ENCODE measurements around the gene NOS1.

The NOS1 gene

GRCh38 chr12:117362391-117362790 lies 965 bp upstream of the NOS1 start:
- H3K27ac ChIP-seq (ENCODE audit: low read length): no peak overlapping the region
- H3K9ac ChIP-seq (ENCODE audit: low read depth, low read length): no peak overlapping the region
- H3K4me1 ChIP-seq (ENCODE audit: insufficient read depth, low read length): no peaks in the 10 kb centered on the region
- no peaks in the 10 kb centered on the region for H3K9me3 ChIP-seq (ENCODE audit: insufficient read depth, low read depth, low read length)
- no peak overlapping the region for H3K4me3 ChIP-seq (ENCODE audit: low read length)
- H3K36me3 ChIP-seq (ENCODE audit: insufficient read depth, low read depth, low read length): no peaks in the 10 kb centered on the region
- peaks cover 95% of the 10 kb centered on the region for H3K27me3 ChIP-seq (ENCODE audit: insufficient read depth, low read length)

GRCh38 chr12:117361905-117362304 lies 479 bp upstream of the NOS1 start:
- H3K27ac ChIP-seq (ENCODE audit: low read length): no peak overlapping the region
- no peaks in the 10 kb centered on the region for H3K9me3 ChIP-seq (ENCODE audit: insufficient read depth, low read depth, low read length)
- peaks cover 100% of the 10 kb centered on the region for H3K27me3 ChIP-seq (ENCODE audit: insufficient read depth, low read length)
- no peak overlapping the region for H3K9ac ChIP-seq (ENCODE audit: low read depth, low read length)
- no peaks in the 10 kb centered on the region for H3K4me1 ChIP-seq (ENCODE audit: insufficient read depth, low read length)
- peak overlapping the region; percentile 85; the same call in 1 of the 2 replicates for H3K4me3 ChIP-seq (ENCODE audit: low read length)
- H3K36me3 ChIP-seq (ENCODE audit: insufficient read depth, low read depth, low read length): no peaks in the 10 kb centered on the region

- H3K27ac ChIP-seq (ENCODE audit: low read length): no peak overlapping the region
- H3K9me3 ChIP-seq (ENCODE audit: insufficient read depth, low read depth, low read length): no peaks in the 10 kb centered on the region
- H3K9ac ChIP-seq (ENCODE audit: low read depth, low read length): peak overlapping the region; percentile 63; the same call in 1 of the 2 replicates
- no peaks in the 10 kb centered on the region for H3K36me3 ChIP-seq (ENCODE audit: insufficient read depth, low read depth, low read length)
- peaks cover 96% of the 10 kb centered on the region for H3K27me3 ChIP-seq (ENCODE audit: insufficient read depth, low read length)
- no peaks in the 10 kb centered on the region for H3K4me1 ChIP-seq (ENCODE audit: insufficient read depth, low read length)
- peak overlapping the region; percentile 85 for H3K4me3 ChIP-seq (ENCODE audit: low read length)
Observed at GRCh38 chr12:117360551-117361346, 677 bp downstream of the NOS1 start.

- H3K9me3 ChIP-seq (ENCODE audit: insufficient read depth, low read depth, low read length): no peaks in the 10 kb centered on the region
- no peak overlapping the region for H3K27ac ChIP-seq (ENCODE audit: low read length)
- H3K27me3 ChIP-seq (ENCODE audit: insufficient read depth, low read length): peaks cover 90% of the 10 kb centered on the region
- H3K36me3 ChIP-seq (ENCODE audit: insufficient read depth, low read depth, low read length): no peaks in the 10 kb centered on the region
- H3K9ac ChIP-seq (ENCODE audit: low read depth, low read length): peak overlapping the region; percentile 63; the same call in 1 of the 2 replicates
- no peaks in the 10 kb centered on the region for H3K4me1 ChIP-seq (ENCODE audit: insufficient read depth, low read length)
- H3K4me3 ChIP-seq (ENCODE audit: low read length): peak overlapping the region; percentile 85
Observed at GRCh38 chr12:117360222-117360550, 1.2 kb downstream of the NOS1 start.

- no peak overlapping the region for H3K9ac ChIP-seq (ENCODE audit: low read depth, low read length)
- peaks cover 85% of the 10 kb centered on the region for H3K27me3 ChIP-seq (ENCODE audit: insufficient read depth, low read length)
- peak overlapping the region; percentile 52; the same call in 1 of the 2 replicates for H3K4me3 ChIP-seq (ENCODE audit: low read length)
- no peaks in the 10 kb centered on the region for H3K4me1 ChIP-seq (ENCODE audit: insufficient read depth, low read length)
- no peak overlapping the region for H3K27ac ChIP-seq (ENCODE audit: low read length)
- no peaks in the 10 kb centered on the region for H3K9me3 ChIP-seq (ENCODE audit: insufficient read depth, low read depth, low read length)
- H3K36me3 ChIP-seq (ENCODE audit: insufficient read depth, low read depth, low read length): no peaks in the 10 kb centered on the region
Observed at GRCh38 chr12:117359029-117359845, 2.2 kb downstream of the NOS1 start.

GRCh38 chr12:117356048-117356447 lies 5.4 kb downstream of the NOS1 start:
- no peaks in the 10 kb centered on the region for H3K4me1 ChIP-seq (ENCODE audit: insufficient read depth, low read length)
- no peak overlapping the region for H3K9ac ChIP-seq (ENCODE audit: low read depth, low read length)
- H3K4me3 ChIP-seq (ENCODE audit: low read length): no peak overlapping the region
- H3K27ac ChIP-seq (ENCODE audit: low read length): no peak overlapping the region
- H3K36me3 ChIP-seq (ENCODE audit: insufficient read depth, low read depth, low read length): no peaks in the 10 kb centered on the region
- peaks cover 59% of the 10 kb centered on the region for H3K27me3 ChIP-seq (ENCODE audit: insufficient read depth, low read length)
- no peaks in the 10 kb centered on the region for H3K9me3 ChIP-seq (ENCODE audit: insufficient read depth, low read depth, low read length)

- no peaks in the 10 kb centered on the region for H3K36me3 ChIP-seq (ENCODE audit: insufficient read depth, low read depth, low read length)
Observed at GRCh38 chr12:117352883-117353282, 8.5 kb downstream of the NOS1 start.

GRCh38 chr12:117352206-117352605 lies 9.2 kb downstream of the NOS1 start:
- H3K27me3 ChIP-seq (ENCODE audit: insufficient read depth, low read length): peaks cover 20% of the 10 kb centered on the region
- H3K4me3 ChIP-seq (ENCODE audit: low read length): no peak overlapping the region
- no peaks in the 10 kb centered on the region for H3K36me3 ChIP-seq (ENCODE audit: insufficient read depth, low read depth, low read length)
- no peak overlapping the region for H3K9ac ChIP-seq (ENCODE audit: low read depth, low read length)
- H3K9me3 ChIP-seq (ENCODE audit: insufficient read depth, low read depth, low read length): no peaks in the 10 kb centered on the region
- no peak overlapping the region for H3K27ac ChIP-seq (ENCODE audit: low read length)
- no peaks in the 10 kb centered on the region; the same call in 1 of the 2 replicates for H3K4me1 ChIP-seq (ENCODE audit: insufficient read depth, low read length)

More at GRCh38 chr12:117352883-117353282, 8.5 kb downstream of the NOS1 start:
- Histone ChIP-seq H3K9me3 (ENCODE audit: insufficient read depth, low read depth, low read length) (no peaks in the 10 kb centered on the region), H3K27ac (ENCODE audit: low read length) (no peak overlapping the region), H3K27me3 (ENCODE audit: insufficient read depth, low read length) (peaks cover 27% of the 10 kb centered on the region), H3K9ac (ENCODE audit: low read depth, low read length) (no peak overlapping the region), H3K4me3 (ENCODE audit: low read length) (no peak overlapping the region), H3K4me1 (ENCODE audit: insufficient read depth, low read length) (no peaks in the 10 kb centered on the region)

- H3K4me1 ChIP-seq (ENCODE audit: insufficient read depth, low read length): no peaks in the 10 kb centered on the region; the same call in 1 of the 2 replicates
- H3K27ac ChIP-seq (ENCODE audit: low read length): no peak overlapping the region
- no peak overlapping the region for H3K9ac ChIP-seq (ENCODE audit: low read depth, low read length)
- H3K36me3 ChIP-seq (ENCODE audit: insufficient read depth, low read depth, low read length): no peaks in the 10 kb centered on the region
- peaks cover 10% of the 10 kb centered on the region; the same call in 1 of the 2 replicates for H3K27me3 ChIP-seq (ENCODE audit: insufficient read depth, low read length)
- no peak overlapping the region for H3K4me3 ChIP-seq (ENCODE audit: low read length)
- H3K9me3 ChIP-seq (ENCODE audit: insufficient read depth, low read depth, low read length): no peaks in the 10 kb centered on the region
Observed at GRCh38 chr12:117350140-117350539, 11.3 kb downstream of the NOS1 start.

GRCh38 chr12:117347588-117347987 lies 13.8 kb downstream of the NOS1 start:
- Histone ChIP-seq H3K27ac (ENCODE audit: low read length) (no peak overlapping the region), H3K9me3 (ENCODE audit: insufficient read depth, low read depth, low read length) (no peaks in the 10 kb centered on the region), H3K36me3 (ENCODE audit: insufficient read depth, low read depth, low read length) (no peaks in the 10 kb centered on the region), H3K27me3 (ENCODE audit: insufficient read depth, low read length) (no peaks in the 10 kb centered on the region; the same call in 1 of the 2 replicates), H3K9ac (ENCODE audit: low read depth, low read length) (no peak overlapping the region), H3K4me1 (ENCODE audit: insufficient read depth, low read length) (no peaks in the 10 kb centered on the region; the same call in 1 of the 2 replicates), H3K4me3 (ENCODE audit: low read length) (no peak overlapping the region)

GRCh38 chr12:117344716-117345115 lies 16.7 kb downstream of the NOS1 start:
- Histone ChIP-seq H3K27ac (ENCODE audit: low read length) (no peak overlapping the region), H3K4me3 (ENCODE audit: low read length) (no peak overlapping the region), H3K4me1 (ENCODE audit: insufficient read depth, low read length) (no peaks in the 10 kb centered on the region; the same call in 1 of the 2 replicates), H3K36me3 (ENCODE audit: insufficient read depth, low read depth, low read length) (no peaks in the 10 kb centered on the region), H3K27me3 (ENCODE audit: insufficient read depth, low read length) (no peaks in the 10 kb centered on the region), H3K9me3 (ENCODE audit: insufficient read depth, low read depth, low read length) (no peaks in the 10 kb centered on the region), H3K9ac (ENCODE audit: low read depth, low read length) (no peak overlapping the region)
